ENCODE measurements around the gene PFKP. TPM values are rescaled to one million over a fixed set of nuclear protein-coding genes. Genes with fewer than 3 reads are reported as not detected.

Gene PFKP
- total RNA-seq, 2 experiments from 2014 or later = 193 to 215 TPM

DNA sequence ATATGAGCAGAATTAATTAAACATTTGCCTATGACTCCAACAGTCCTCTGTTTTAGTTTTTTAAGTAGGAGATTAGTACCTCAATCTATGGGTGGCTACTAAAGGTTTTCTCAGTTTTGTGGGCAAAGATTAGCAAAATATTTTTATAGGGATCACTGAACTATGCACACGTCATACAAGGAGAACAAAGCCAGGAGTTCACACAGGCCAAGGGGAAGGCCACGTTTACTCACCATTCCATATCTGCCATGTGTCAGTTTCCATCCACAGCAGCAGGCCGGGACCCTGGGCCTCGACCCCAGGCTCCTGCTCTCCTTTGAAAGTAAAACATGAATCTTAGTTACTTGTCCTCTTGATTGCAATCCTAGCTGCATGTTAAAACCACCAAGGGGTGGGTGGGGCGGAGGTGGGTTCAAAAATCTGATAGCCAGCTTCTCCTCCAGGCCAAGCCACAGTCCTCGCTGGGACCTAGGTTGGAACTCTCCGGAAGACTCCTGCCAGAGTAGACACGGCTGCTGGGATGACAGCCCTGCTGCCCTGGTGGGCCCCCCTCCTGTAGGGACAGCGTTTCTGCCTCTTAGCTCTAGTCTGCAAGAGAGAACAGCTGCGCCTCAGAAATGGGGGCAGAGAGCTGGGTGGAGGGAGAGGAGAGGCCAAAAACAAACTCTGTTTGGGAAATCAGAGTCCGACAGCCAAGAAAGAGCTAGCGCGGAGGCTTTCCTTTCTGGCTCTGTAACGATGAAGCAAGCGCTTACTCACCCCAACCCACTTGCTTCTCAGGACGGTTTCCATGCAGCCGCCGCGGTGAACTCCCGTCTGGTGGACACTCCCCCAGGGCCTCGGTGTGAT, 69.6 kb downstream of the PFKP start:
- DNase-seq = no peak
- no peaks in the 10 kb centered on the region for H3K4me1 Mint-ChIP-seq
- H3K27me3 Mint-ChIP-seq = no peaks in the 10 kb centered on the region
- H3K4me3 Mint-ChIP-seq = no peak overlapping the region
- no peak overlapping the region for H3K27ac Mint-ChIP-seq
- POLR2A ChIA-PET = no interaction called here
- ATAC-seq (ENCODE audit: low read depth) = no peak
- H3K9me3 Mint-ChIP-seq = no peaks in the 10 kb centered on the region
- peaks cover 31% of the 10 kb centered on the region for H3K36me3 Mint-ChIP-seq

DNA sequence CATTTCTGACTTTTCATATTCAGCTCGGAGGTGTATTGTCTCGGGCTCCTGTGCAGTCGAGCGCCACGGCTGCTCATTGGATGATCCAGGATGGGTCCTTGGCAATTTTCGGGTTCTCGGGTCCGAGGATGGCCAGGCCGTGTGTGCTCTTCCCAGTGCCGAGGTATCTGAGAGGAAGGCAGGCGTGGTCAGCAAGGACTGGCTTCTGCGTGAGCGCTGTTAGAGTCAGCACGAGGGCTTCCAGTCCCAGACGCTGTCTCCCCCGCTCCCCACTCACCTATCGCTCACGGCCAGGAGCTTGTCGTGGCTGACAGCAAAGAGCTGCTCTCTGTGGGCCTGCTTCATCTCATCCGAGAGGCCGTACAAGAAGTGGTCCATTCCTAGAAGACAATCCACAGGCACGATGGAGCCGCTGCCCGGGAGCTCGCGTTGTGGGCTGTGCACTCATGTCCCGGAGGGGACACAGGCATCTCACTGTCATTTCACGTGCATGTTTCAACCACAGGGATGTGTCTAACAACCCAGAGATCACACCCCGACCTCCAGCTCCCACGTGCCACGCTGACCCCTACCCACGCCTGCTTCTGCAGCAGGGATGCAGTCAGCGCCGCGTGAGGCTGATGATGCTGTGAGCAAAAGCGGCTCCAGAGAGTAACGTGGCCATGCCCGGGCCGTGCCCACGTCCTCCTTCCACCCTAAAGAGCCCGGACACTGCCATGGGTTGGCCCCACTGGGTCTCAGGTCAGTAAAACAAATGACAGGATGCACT, 70.8 kb downstream of the PFKP start:
- Mint-ChIP-seq H3K4me3 (no peak overlapping the region), H3K27ac (no peak overlapping the region), H3K9me3 (no peaks in the 10 kb centered on the region), H3K4me1 (no peaks in the 10 kb centered on the region), H3K36me3 (peaks cover 27% of the 10 kb centered on the region), H3K27me3 (no peaks in the 10 kb centered on the region)
- ATAC-seq (ENCODE audit: low read depth) (no peak), DNase-seq (no peak)
- POLR2A ChIA-PET = no interaction called here

DNA sequence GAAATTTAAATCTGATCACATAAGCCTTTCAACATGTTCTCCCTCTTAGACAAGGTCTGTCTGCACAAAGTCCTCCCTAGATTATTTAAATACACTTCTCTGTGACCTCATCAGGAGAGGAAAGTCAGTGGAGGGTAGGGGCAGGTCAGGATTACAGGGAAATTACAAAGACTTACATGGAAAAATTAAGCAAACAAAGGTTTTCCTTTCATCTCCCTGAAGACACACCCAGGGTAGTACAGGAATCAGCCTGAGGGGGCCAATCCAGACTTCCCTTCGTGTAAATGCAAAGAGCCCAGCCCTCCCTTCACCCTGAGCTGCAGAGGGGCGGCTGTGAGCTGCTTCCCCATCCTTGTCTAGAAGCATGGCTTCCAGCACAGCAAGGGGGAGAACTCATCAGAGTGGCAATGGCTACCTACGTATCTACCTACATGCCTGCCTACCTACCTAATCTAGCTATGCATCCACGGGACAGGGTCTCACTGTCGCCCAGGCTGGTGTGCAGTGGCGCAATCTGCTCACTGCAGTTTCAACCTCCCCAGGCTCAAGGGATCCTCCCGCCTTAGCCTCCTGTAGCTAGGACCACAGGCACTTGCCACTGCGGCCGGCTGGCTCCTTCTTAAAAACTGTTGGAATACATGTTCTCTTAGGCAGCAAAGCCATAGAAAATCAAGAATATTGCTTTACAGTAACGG, 72.0 kb downstream of the PFKP start:
- ATAC-seq (ENCODE audit: low read depth) (no peak), DNase-seq (no peak)
- Mint-ChIP-seq H3K9me3 (no peaks in the 10 kb centered on the region), H3K4me1 (no peaks in the 10 kb centered on the region), H3K36me3 (peaks cover 31% of the 10 kb centered on the region), H3K27ac (no peak overlapping the region), H3K27me3 (no peaks in the 10 kb centered on the region), H3K4me3 (no peak overlapping the region)
- POLR2A ChIA-PET = no interaction called here

DNA sequence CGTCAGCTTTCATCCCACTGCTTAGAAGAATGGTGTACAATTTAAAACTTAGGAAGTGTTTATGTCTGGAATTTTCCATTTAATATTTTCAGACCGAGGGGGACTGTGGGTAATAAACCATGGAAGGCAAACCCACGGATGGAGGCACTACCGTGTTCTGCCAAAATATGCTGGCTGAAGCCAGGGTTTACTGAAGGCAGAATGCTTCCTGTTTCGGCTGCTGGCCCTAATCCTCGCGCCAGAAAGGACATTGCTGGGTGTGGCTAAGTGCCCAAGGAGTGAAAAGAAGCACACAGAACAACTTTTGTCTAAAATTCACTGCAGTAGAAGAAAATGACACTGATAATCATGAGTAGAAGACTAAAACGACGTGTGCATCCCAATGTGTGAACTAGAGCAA, 72.9 kb downstream of the PFKP start:
- Mint-ChIP-seq H3K4me3 (no peak overlapping the region), H3K36me3 (peaks cover 27% of the 10 kb centered on the region), H3K27ac (no peak overlapping the region), H3K9me3 (no peaks in the 10 kb centered on the region), H3K4me1 (no peaks in the 10 kb centered on the region), H3K27me3 (no peaks in the 10 kb centered on the region)
- POLR2A ChIA-PET = no interaction called here
- ATAC-seq (ENCODE audit: low read depth) (no peak), DNase-seq (no peak)

DNA sequence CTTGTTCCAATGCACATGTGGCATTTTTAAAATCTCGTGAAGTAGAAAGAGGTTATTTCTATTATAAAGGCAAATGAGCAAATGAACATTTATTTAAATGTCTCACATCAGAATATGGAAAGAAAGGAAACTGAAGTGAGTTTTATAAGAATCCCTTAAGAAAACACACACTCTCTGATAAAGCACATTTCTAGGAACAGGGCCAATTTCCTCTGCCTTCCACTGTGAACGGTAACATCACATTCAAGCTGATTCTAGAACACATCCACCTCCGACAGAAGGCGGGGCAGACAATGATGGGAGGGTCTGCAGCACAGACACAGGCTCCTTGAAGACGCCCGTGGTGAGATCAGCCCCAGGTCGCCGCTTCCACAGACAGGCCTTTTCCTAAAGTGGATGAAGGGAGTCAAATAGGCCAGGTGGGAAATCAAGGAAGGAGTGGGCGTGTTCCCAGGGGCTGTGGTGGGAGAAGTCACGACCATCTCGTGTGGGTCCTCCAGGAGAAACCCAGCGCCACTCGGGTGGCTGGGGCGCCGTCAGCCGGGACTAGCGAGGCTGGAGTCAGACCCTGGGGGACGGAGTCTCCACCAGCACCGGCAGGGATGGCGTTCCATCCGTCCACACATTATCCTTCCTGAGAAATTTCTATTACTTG, 74.1 kb downstream of the PFKP start:
- Mint-ChIP-seq H3K4me3 (no peak overlapping the region), H3K9me3 (no peaks in the 10 kb centered on the region), H3K27me3 (no peaks in the 10 kb centered on the region), H3K36me3 (peaks cover 27% of the 10 kb centered on the region), H3K4me1 (no peaks in the 10 kb centered on the region), H3K27ac (no peak overlapping the region)
- POLR2A ChIA-PET = no interaction called here
- ATAC-seq (ENCODE audit: low read depth) (no peak), DNase-seq (no peak)

DNA sequence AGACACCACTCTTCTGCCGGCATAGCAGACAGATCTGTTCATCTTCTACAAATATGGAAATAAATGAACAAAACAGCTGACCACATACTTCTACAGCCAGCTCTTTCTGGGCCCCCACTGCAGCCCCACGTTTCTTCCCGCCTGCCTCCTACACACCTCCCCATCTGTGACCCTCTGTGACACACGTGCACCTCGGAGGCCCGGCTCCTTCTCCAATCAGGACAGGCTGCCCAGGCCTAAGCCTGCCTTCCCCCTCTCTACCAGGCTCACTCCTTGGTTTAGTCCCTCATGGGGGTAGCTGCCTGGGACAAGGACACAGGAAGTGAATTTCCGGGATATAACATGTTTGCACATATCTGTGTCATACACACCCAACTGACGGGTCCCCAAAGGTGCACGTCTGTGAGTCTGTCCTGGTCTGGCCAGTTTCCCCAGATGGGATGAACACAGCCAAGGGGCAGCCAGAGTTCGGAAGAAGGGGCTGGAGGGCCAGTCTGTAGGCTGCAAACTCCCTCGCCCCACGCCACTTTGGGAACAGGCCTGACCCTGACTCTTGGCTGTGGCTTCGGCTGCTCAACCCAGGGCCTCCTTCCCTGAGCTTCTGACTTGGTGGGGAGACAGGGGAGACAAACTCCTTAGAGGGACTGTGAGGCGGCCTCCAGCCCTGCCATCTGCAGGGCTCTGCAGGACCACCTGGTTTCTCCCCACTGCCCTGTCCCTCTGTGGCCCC, 75.0 kb downstream of the PFKP start:
- peaks cover 27% of the 10 kb centered on the region for H3K36me3 Mint-ChIP-seq
- no peak for ATAC-seq (ENCODE audit: low read depth)
- POLR2A ChIA-PET = no interaction called here
- no peak overlapping the region for H3K27ac Mint-ChIP-seq
- no peaks in the 10 kb centered on the region for H3K4me1 Mint-ChIP-seq
- DNase-seq = no peak
- H3K27me3 Mint-ChIP-seq = no peaks in the 10 kb centered on the region
- no peak overlapping the region for H3K4me3 Mint-ChIP-seq
- H3K9me3 Mint-ChIP-seq = no peaks in the 10 kb centered on the region

DNA sequence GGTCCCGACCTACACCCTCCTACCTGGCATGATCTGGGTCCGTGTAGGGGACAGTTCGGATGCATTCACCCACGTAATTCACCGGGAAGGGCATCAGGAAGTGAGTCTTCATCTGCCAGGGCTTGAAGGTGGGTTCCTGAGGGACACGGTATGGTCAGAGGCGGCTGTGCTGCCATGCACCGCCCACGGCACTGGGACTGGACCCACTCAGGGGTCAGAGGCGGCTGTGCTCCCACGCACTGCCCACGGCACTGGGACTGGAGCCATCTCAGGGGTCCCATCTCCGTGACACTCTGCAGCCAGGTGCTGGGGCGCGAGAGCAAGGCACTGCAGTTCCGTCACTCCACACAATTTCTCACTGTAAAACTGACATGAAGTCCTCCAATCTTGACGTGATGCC, 76.0 kb downstream of the PFKP start:
- Mint-ChIP-seq H3K4me1 (no peaks in the 10 kb centered on the region), H3K27ac (no peak overlapping the region), H3K27me3 (no peaks in the 10 kb centered on the region), H3K36me3 (peaks cover 25% of the 10 kb centered on the region), H3K9me3 (no peaks in the 10 kb centered on the region), H3K4me3 (no peak overlapping the region)
- DNase-seq (no peak), ATAC-seq (ENCODE audit: low read depth) (no peak)
- POLR2A ChIA-PET = no interaction called here

DNA sequence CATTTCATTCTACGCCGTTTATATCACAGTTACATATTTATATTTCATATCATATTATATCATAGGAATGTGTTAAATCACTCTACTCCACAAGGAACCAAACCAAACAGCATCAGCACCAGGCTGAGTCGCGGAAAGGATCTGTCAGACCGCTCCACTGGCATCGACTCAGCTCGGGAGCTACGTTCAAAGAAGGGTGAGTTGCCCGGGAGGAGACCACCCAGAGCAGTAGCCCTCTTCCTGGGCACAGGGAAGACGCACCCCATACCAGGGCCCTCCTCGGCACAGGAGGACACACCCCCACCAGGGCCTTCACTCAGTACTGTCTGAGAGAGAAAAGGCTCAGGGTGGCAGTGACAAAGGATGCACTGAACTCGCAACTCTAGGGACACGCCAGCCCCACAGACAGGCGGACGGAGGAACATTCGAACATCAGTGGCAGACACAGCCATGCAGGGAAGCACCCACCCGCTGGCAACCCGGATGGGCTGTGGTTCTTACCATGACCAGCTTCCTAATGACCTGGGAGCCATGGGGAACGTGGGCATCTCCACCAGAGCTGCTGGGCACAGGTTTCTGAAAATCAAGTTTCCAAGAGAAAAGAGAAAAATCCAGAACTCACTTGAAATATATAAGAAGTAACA, 76.6 kb downstream of the PFKP start:
- Mint-ChIP-seq H3K4me1 (no peaks in the 10 kb centered on the region), H3K27ac (no peak overlapping the region), H3K4me3 (no peak overlapping the region), H3K9me3 (no peaks in the 10 kb centered on the region), H3K36me3 (peaks cover 21% of the 10 kb centered on the region), H3K27me3 (no peaks in the 10 kb centered on the region)
- POLR2A ChIA-PET = no interaction called here
- DNase-seq (no peak), ATAC-seq (ENCODE audit: low read depth) (no peak)

DNA sequence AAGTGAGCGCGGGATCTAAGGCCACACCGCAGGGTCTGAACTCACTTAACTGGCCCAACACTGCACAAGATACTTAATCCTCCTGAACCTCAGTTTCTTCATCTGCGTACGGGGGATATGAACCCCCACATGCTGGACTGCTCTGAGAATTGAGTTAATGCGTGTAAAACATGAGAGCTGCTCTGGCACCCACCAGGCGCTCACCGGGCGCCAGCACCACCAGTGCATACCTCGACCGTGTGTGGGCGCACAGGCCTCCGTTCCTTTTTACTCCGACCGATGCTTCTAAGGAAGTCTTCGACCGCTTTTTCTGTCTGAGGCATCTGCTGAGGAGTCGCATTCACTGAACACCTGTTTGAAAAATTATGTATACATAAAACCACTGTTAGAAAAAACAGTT, 78.0 kb downstream of the PFKP start:
- no peaks in the 10 kb centered on the region for H3K27me3 Mint-ChIP-seq
- no peak overlapping the region for H3K4me3 Mint-ChIP-seq
- H3K9me3 Mint-ChIP-seq = no peaks in the 10 kb centered on the region
- no peak overlapping the region for H3K27ac Mint-ChIP-seq
- H3K36me3 Mint-ChIP-seq = peaks cover 19% of the 10 kb centered on the region
- DNase-seq (no peak), ATAC-seq (ENCODE audit: low read depth) (no peak)
- no peaks in the 10 kb centered on the region for H3K4me1 Mint-ChIP-seq
- POLR2A ChIA-PET = no interaction called here

DNA sequence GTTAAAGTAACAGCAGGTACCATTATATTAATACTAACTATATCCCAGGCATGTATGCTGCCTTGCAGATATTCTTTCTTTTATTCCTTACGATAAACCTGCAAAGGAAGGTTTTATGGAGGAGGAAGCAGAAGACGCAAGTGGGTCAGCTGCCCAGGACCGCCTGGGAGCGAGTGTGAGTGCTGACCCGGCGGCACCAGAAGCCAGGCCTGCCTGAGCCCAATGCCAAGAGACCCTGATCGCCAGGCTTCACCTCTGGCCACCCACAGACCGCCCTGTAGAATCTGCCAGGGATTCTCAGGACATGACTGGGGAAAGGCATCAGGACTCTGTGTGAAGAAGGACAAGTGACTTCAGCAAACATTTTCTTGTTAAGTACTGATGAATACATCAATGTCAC, 78.9 kb downstream of the PFKP start:
- H3K4me1 Mint-ChIP-seq = no peaks in the 10 kb centered on the region
- POLR2A ChIA-PET = no interaction called here

DNA sequence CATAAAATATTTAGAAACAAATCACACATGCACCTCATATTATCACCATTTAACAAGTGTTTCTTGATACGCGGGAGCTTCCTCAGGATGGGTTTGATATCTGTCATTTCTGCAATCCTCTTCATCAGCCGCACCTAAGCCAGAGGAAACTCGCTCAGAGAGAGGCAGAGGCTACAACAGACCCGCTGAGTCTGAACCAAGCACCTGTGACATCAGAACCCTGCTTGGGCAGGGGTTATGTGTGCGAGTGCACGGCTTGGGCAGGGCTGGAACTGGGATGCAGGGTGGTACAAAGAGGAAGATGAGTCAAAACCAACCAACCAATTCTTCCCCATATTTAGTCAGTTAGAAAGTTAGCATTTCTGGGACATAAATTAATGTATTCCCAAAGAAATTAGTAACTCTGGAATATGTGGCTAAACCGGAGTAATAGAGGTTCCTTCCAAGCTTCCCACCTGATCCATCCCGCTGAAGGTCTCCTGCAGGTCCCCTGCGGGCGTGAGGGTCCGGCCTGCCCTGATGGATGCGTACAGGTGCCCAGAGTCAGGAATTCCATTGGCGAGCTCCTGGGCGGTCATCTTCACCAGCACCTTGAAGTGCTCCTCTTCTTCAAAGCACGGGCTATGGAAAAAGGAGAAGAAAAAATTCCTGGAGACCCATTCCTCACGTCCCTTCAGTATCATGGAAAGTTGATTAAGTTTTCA, 79.9 kb downstream of the PFKP start:
- Mint-ChIP-seq H3K4me1 (no peaks in the 10 kb centered on the region), H3K36me3 (peaks cover 16% of the 10 kb centered on the region), H3K27me3 (no peaks in the 10 kb centered on the region), H3K4me3 (no peak overlapping the region), H3K9me3 (no peaks in the 10 kb centered on the region), H3K27ac (no peak overlapping the region)
- POLR2A ChIA-PET = no interaction called here
- ATAC-seq (ENCODE audit: low read depth) = no peak
- no peak for DNase-seq

More for the DNA sequence above, 78.9 kb downstream of the PFKP start:
- DNase-seq = no peak
- Mint-ChIP-seq H3K27me3 (no peaks in the 10 kb centered on the region), H3K27ac (no peak overlapping the region), H3K36me3 (peaks cover 18% of the 10 kb centered on the region), H3K9me3 (no peaks in the 10 kb centered on the region), H3K4me3 (no peak overlapping the region)
- no peak for ATAC-seq (ENCODE audit: low read depth)

DNA sequence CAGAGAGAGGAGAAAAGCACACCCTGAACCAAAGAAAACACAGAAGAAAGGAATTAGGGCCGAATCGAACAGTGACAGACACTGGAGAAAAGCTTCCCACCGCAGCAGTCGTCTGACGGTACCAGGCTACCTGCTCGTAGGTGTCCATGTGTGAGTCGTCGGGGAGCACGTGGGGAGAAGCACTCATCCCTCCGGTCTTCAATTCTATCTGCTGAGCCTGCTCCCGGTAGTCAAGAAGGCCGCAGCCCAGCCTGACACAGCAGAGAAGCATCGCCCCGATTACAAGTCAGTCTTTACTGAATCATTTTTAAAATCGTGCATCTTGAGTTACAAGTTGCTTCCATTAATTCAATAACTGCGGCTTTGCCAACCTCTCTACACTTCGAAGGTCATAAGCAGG, 80.7 kb downstream of the PFKP start:
- Mint-ChIP-seq H3K4me1 (no peaks in the 10 kb centered on the region), H3K4me3 (no peak overlapping the region), H3K27ac (no peak overlapping the region), H3K36me3 (peaks cover 18% of the 10 kb centered on the region), H3K9me3 (no peaks in the 10 kb centered on the region), H3K27me3 (no peaks in the 10 kb centered on the region)
- ATAC-seq (ENCODE audit: low read depth) (no peak), DNase-seq (no peak)
- POLR2A ChIA-PET = no interaction called here

All from activated naive CD8-positive, alpha-beta T cell treated with anti-CD3 and anti-CD28 coated beads, Interleukin-2, amount 10 ng/mL, durations not matched to agents 7 days and 5 days (primary cell).